Omental fat pad (tissue), 4 donors: ENCODE results near the gene EEF1A1. TPM values are rescaled to one million over a fixed set of nuclear protein-coding genes. Genes with fewer than 3 reads are reported as not detected.

Experiments
- ATAC-seq: fragments of 150-250 bp; one replicate; pipeline ENCODE4 v1.9.1; 2016; ENCODE audit warnings: mild to moderate bottlenecking, moderate library complexity; ENCODE audit not compliant: low FRiP score
- DNase-seq: peaks from one replicate; pipeline ENCODE4 v3.0.0-alpha.2; 2019; ENCODE audit warnings: low spot score
- CTCF ChIP-seq, 3 donors: fragments of 450-650 bp; IDR thresholded peaks; one replicate each; pipeline ENCODE4 v1.5.1; 2016 to 2017; ENCODE audit warnings: antibody characterized with exemption in 3 of 3, mild to moderate bottlenecking in 3 of 3, moderate library complexity in 2 of 3
- total RNA-seq, 4 donors: library from RNA; depleted of rRNA; stranded (reverse); fragments of >200 nt; gene quantifications; one replicate each; pipeline ENCODE4 v1.1.0, GENCODE V29; 2016

Gene EEF1A1
- total RNA-seq, 4 donors from 2014 or later = 9,027 to 13,209 (median 10,672) TPM

GRCh38 chr6:73516514-73517489, 4.0 kb downstream of the EEF1A1 start:
- TF ChIP-seq CTCF (IDR thresholded peaks at IDR 0.05) = no peak
- DNase-seq (no peak), ATAC-seq (no peak)

- ATAC-seq = no peak
- DNase-seq = no peak
- no peak for TF ChIP-seq CTCF (IDR thresholded peaks at IDR 0.05)
Observed at GRCh38 chr6:73515204-73515655, 5.6 kb downstream of the EEF1A1 start.

- TF ChIP-seq CTCF (IDR thresholded peaks at IDR 0.05) = no peak
- DNase-seq (no peak), ATAC-seq (no peak)
Observed at GRCh38 chr6:73514746-73515110, 6.1 kb downstream of the EEF1A1 start.

- ATAC-seq (no peak), DNase-seq (no peak)
- TF ChIP-seq CTCF (IDR thresholded peaks at IDR 0.05) = no peak
Observed at GRCh38 chr6:73513496-73513854, 7.4 kb downstream of the EEF1A1 start.

GRCh38 chr6:73511796-73512195, 9.0 kb downstream of the EEF1A1 start:
- ATAC-seq (no peak), DNase-seq (no peak)

GRCh38 chr6:73509851-73510250, 11.0 kb downstream of the EEF1A1 start:
- no peak for TF ChIP-seq CTCF (IDR thresholded peaks at IDR 0.05)
- ATAC-seq = no peak
- no peak for DNase-seq

More at GRCh38 chr6:73511796-73512195, 9.0 kb downstream of the EEF1A1 start:
- TF ChIP-seq CTCF (IDR thresholded peaks at IDR 0.05) = no peak

GRCh38 chr6:73508776-73509175, 12.1 kb downstream of the EEF1A1 start:
- ATAC-seq = no peak

More at GRCh38 chr6:73508776-73509175, 12.1 kb downstream of the EEF1A1 start:
- no peak for DNase-seq
- TF ChIP-seq CTCF (IDR thresholded peaks at IDR 0.05) = no peak
